ENCODE results near the gene SOX6.

DNA sequence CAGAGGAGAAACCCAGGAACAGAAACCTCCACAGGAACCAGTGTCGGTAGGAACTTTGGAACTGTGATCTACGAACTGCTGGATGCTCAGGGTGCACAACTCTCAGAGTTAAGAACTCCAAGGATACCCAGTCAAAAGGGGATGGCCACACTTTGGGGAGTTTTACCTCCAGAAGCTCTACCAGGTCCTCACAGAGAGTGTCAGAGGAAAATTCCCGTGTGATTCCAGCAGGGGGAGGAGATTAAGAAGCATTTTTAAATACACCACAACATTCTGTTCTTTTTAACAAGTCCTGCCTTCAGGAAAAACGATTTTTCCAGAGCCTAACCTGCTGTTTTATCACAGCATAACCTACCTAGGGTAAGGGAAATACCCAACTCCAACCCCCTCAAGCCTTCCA is 104.0 kb downstream of the SOX6 start:
- TF ChIP-seq, protein P1, sequence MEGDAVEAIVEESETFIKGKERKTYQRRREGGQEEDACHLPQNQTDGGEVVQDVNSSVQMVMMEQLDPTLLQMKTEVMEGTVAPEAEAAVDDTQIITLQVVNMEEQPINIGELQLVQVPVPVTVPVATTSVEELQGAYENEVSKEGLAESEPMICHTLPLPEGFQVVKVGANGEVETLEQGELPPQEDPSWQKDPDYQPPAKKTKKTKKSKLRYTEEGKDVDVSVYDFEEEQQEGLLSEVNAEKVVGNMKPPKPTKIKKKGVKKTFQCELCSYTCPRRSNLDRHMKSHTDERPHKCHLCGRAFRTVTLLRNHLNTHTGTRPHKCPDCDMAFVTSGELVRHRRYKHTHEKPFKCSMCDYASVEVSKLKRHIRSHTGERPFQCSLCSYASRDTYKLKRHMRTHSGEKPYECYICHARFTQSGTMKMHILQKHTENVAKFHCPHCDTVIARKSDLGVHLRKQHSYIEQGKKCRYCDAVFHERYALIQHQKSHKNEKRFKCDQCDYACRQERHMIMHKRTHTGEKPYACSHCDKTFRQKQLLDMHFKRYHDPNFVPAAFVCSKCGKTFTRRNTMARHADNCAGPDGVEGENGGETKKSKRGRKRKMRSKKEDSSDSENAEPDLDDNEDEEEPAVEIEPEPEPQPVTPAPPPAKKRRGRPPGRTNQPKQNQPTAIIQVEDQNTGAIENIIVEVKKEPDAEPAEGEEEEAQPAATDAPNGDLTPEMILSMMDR (IDR thresholded peaks at IDR 0.05) = no peak
- no peak for TF ChIP-seq POLR2A (IDR thresholded peaks at IDR 0.05)
